ENCODE measurements around the gene AJM1.
"Not testable (repeated sequence)": the region's sequence is repeated elsewhere in the genome, so short reads cannot be mapped to it uniquely, and the experiment has no call there.

AJM1 gene

DNA sequence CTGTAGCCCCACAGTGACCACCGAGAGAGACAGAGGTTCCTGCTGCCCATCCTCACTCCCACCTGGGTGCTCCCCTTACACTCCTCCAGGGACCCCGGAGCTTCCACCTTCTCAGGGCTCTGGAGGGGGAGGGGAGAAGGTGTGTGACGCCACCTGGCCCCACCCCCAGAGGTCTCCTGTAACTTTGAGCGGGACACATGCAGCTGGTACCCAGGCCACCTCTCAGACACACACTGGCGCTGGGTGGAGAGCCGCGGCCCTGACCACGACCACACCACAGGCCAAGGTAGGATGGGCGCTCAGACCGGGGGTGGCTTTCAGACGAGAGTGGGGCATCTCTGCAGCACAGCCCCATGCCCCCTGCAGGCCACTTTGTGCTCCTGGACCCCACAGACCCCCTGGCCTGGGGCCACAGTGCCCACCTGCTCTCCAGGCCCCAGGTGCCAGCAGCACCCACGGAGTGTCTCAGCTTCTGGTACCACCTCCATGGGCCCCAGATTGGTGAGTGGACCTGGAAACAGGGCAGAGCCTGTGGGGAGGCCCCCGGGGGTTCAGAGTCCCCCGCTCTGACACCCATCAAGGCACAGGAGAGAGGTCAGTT, 14.4 kb downstream of the AJM1 start:
- DNase-seq: no peak

DNA sequence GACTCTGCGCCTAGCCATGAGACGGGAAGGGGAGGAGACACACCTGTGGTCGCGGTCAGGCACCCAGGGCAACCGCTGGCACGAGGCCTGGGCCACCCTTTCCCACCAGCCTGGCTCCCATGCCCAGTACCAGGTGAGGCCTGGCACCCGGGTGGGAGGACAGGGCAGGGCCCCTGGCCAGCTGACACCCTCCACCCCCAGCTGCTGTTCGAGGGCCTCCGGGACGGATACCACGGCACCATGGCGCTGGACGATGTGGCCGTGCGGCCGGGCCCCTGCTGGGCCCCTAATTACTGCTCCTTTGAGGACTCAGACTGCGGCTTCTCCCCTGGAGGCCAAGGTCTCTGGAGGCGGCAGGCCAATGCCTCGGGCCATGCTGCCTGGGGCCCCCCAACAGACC, 14.9 kb downstream of the AJM1 start:
- DNase-seq: no peak

DNA sequence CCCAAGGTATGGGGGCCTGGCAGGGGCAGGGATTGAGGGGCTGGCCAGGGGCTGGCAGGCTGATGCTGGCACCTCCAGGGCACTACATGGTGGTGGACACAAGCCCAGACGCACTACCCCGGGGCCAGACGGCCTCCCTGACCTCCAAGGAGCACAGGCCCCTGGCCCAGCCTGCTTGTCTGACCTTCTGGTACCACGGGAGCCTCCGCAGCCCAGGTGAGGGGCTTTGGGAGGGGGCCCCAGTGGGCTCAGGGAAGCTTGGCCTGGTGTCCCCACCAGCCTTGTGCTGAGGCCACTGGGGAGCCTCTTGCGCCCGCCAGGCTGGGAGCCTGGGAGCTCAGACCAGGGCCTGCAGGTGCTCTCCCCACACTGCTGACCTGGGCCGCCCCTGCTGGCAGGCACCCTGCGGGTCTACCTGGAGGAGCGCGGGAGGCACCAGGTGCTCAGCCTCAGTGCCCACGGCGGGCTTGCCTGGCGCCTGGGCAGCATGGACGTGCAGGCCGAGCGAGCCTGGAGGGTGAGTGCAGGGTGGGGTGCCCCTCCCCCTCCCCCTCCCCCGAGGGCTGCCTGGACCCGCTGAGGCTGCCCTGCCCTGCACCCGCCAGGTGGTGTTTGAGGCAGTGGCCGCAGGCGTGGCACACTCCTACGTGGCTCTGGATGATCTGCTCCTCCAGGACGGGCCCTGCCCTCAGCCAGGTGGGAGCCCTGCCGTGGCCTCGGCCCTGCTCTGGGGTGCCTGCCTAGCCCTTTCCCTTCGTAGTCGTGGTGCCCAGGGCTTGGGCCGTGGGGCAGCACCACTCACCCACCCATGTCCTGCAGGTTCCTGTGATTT, 15.5 kb downstream of the AJM1 start:
- DNase-seq: no peak

DNA sequence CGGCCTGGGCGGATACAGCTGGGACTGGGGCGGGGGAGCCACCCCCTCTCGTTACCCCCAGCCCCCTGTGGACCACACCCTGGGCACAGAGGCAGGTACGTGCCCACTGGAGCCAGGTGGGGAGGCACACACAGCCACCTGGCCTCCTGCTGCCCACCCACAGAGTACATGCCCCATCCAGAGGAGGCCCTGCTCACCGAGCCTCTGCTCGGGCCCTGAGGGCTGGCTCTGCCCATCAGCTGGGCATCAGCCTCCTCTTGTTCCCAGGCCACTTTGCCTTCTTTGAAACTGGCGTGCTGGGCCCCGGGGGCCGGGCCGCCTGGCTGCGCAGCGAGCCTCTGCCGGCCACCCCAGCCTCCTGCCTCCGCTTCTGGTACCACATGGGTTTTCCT, 16.2 kb downstream of the AJM1 start:
- no peak for DNase-seq

DNA sequence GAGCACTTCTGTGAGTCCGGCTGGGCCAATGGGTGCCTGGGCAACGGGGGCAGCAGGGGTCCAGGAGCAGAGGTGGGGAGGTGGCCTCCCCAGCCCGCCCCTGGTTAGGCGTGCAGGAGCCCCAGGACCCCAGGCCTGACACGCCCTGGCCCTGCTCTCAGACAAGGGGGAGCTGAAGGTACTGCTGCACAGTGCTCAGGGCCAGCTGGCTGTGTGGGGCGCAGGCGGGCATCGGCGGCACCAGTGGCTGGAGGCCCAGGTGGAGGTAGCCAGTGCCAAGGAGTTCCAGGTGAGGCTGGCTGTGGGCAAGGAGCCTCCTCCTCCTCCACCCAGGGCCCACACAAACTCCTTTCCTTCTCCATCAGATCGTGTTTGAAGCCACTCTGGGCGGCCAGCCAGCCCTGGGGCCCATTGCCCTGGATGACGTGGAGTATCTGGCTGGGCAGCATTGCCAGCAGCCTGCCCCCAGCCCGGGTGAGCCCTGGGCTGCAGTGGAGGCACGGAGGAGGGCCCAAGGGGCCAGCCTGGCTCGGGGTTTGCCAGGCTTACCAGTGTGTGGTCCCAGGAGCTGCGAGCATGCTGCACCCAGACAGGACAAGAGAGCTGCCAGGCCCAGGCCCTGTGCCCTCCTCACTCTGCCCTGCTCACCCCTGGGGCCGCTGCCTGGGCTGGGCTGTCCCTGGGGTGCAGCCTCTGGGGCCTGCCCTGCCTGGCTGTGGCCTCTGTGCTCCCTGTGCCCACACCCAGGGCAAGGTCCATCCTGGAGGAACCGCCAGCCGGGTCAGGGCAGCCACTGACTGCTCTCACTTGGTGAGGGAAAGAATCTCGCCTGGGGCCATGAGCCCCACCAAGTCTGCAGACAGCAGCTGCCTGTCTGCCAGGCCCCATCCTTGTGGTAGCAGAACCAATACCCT, 16.8 kb downstream of the AJM1 start:
- no peak for DNase-seq

DNA sequence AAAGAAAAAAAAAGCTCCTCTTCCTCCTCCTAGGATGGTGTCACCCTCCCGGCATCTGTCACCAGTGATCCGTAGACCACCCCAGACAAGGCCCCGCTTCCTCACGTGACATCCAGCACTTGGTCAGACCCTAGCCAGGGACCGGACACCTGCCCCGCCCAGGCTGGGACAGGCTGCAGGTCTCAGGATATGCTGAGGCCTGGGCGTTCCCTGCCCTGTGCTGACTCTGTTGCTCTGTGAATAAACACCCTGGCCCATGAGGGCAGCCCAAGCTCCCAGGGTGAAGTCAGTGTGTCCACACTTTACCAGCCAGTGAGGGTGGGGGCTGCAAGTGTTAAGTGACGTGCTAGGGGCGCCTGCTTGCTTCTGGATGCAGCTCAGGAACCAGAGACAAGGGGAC, 18.3 kb downstream of the AJM1 start:
- DNase-seq: no peak

DNA sequence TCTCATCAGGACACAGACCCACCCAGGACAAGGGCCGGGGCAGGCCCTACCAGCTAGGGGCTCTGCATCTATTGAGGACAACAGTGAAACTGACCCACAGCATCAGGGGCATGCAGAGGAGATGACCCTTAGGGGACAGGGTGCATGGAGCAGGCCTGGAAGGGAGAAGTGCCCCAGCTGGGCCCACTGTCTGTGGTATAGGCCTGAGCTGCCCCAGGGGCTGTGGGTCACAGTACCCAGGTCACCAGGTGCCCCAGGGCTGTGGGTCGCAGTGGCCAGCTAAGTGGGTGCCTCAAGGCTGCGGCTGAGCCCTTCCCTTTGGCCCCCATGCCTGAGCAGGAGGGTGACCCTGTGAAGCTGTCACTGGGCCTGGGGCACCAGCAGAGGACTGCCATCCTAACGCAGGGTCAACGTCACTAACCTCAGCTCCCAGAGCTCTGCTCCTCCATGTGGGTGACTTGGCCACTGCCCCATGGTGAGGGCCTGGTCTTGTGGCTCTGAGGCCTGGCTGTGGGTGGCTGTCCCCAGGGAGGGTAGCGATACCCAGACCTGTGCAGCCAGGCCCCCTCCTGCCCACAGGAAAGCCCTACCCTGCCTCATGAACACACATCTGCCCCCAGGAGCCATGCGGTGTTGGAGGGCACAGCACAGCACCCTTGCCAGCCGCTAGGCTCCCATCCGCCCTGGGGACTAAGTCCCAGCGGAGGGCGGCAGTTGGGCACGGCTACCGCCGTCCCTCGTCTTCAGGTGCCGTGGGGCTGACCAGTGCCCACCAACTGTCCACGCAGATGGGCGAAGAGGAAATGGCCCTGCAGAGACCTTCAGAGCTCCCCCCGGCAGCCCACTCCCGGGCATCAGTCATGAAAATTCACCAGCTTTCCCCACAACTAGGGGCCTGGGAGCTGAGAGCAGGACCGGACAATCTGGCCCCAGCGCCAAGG, 18.9 kb downstream of the AJM1 start:
- no peak for DNase-seq

DNA sequence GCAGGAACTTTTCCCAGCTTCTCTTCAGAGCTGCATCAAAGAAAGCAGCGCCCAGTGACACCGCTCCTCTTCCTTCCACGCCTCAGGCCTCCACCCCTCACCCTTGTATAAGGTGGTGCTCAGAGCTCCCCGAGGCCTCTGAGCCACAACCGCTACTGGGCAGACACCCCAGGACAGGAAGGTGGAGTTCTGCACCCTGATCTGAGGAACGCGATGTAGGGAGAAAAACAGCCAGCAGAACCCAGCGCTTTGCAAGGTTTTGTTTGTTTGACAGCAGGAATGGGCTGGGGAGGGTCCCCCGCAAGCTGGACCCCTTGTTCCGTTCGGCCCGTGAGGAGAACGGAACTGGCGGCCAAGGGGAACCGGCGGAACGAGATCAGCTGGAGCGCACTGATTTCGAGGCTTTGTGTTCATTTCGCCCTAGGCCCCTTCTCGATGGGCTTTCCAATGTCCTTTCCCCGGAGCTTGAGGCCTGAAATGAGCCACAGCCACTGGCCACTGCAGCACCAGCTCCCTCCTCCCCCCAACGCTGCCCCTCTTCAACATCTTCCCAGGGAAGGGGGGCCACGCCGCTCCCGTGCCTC, 19.7 kb downstream of the AJM1 start:
- no peak for DNase-seq

DNA sequence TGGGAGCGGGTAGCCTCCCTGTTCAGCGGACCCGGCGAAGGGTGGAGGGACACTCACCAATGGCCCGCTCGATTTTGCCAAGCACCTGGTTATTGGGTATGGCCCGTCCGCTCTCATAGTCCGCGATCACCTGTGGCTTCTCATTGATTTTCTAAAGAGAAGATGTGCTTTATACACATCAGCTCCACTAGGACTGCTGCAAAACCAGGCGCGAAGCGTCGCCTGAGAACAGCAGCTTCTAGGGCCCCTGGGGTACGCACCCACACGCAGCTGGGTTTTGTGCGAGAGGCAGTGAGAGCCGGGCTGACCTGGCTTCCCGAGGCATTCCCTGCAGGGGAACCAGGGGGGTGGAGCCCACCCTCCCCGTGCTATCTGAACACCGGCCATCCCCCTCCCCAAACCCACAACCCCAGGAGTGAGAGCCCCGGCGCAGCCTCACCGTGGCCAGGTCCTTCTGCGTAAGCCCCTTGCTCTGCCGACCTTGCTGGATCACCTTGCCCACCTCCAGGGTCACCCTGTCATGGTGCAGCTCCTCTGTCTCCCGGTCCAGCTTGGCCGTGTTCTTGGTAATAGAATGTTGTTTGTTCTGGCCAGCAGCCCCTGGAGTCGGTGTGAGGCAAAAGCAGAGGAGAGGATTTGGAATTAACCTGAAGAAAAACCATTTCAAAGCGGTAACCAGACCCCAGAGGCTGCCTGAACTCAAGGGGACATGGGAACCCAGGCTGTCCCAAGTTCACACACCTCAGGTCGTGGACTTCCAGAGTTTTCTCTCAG, 20.8 kb downstream of the AJM1 start:
- no peak for DNase-seq

DNA sequence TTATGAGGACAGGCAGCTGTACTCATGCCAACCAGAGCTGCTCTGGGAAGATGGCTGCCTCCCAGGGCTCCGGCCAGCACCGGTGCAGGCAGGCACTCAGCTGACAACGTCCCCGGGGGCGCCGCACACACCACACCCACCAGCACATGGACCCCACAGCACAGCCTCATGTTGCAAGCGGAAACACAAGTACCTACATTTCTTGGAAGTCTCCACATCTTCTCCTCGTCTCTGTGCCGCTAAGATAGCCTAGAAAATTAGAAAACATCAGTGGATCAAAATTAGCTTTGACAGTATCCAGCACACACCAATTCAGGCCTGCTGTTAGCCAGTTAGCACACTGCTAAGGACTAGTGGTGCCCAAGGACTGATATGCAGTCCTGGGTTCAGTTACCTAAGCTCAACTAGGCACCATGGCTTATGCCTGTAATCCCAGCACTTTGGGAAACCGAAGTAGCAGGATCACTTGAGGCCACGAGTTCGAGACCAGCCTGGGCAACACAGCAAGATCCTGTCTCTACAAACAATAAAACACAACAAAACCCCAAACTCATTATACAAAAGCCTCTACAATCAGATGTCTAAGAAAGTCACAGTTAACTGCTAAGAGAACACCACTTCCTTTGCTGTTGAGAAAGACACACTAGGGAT, 21.5 kb downstream of the AJM1 start:
- DNase-seq: no peak

DNA sequence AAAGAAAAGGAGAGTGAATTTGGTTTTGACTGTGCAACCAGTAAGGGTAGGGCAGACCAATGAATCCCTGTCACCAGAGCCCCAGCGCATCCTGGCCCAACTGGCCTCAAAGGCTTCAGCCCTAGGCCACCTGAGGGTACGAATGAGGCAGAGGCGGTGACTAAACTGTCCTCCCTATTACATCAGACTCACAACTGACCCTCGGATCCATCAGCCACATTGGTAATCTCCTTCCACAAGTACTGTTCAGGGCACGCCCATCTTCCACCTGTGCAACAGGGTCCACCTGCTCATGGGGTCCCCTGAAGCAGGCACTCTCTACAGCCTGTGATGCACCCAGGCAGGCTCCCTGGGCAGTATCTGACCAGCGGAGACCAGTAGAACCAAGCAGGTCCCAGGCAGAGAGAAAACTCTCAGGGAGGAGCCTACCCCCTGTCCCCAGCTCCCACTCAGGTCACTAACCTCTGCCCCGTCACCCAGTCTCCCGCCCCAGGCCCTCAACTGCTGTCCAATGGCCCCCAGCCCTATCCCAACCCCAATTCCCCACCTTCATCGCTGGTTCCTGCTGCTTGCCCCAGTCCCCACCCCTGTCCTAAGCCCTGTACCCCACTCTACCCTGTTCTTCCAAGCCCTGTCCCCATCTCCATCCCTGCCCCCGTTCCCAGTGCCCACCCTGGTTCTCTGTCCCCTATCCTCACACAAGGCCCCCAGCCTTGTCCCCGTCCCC, 22.9 kb downstream of the AJM1 start:
- no peak for DNase-seq

DNA sequence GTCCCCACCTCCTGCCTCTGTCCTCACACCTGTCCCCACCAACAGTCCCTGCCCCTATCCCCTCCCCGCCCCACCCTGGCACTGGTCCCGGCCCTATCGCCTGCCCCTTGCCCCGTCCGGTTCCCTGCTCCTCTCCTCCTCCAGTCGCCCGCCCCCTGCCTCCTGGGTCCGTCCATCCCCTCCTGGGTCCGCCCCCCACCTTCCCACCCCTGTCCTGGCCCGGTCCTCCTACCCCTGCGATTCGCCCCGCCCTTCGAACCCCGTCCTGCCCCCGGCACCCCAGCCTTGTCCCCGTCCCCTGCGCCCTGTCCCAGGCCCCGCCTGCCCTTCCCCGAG, 23.5 kb downstream of the AJM1 start:
- no peak for DNase-seq

DNA sequence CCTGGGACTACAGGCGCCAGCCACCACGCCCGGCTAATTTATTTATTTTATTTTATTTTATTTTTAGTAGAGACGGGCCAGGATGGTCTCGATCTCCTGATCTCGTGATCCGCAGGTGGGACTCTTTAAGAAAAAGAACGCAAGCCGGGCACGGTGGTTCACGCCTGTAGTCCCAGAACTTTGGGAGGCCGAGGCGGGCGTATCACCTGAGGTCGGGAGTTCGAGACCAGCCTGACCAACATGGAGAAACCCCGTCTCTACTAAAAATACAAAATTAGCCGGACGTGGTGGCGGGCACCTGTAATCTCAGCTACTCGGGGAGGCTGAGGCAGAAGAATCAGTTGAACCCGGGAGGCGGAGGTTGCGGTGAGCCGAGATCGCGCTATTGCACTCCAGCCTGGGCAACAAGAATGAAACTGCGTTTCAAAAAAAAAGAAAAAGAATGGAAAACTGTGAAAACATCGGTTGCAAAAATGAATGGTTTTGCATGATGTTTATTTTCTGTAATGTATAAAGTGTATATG, 24.7 kb downstream of the AJM1 start:
- not testable (repeated sequence) for DNase-seq

DNA sequence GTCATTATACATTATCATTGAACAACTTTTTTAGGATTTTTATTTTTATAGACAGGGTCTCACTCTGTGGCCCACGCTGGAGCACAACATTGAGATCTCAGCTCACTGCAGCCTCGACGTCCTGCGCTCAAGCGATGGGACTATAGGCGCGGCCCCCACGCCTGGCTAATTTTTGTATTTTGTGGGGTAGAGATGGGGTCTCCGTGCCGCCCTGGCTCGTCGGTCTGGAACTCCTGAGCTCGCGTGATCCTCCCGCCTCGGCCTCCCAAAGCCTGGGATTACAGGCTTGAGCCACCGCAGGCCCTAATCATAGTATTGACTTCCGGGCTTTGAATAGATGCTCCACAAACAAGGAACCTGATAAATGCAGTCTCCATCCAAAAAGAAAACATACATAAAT, 25.2 kb downstream of the AJM1 start:
- DNase-seq: no peak

DNA sequence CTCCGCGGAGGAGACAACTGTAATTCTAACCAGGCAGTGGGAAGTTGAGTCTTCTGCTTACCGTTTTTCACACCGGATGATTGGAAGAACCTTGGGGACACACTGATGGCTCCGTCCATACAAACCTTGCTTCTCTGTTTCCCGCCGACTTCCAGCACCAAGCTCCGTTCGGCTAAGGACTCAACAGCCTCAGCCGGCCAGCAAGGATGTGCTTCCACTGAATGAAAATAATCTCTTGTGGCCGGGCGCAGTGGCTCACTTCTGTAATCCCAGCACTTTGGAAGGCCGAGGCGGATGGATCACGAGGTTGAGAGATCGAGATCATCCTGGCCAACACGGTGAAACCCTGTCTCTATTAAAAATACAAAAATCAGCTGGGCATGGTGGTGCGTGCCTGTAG, 25.6 kb downstream of the AJM1 start:
- DNase-seq: no peak

DNA sequence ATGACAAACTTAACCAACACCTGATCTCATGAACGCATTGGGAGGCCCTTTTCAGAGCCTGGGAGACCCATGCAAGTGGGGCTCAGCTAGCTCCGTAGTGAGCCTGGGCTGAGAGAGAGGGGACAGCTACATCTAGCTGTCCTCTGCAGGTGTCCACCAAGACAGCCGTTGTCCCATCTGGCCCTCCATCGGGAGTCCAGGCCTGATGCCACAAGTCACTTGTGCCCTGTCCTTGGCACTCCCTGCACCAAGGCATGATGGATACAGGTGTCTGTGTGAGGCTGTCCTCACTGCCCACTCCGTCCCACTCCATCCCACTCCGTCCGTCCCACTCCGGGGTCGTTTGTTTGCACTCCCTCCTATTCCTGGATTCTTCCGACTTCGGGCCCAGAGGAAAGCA, 26.4 kb downstream of the AJM1 start:
- DNase-seq: no peak

DNA sequence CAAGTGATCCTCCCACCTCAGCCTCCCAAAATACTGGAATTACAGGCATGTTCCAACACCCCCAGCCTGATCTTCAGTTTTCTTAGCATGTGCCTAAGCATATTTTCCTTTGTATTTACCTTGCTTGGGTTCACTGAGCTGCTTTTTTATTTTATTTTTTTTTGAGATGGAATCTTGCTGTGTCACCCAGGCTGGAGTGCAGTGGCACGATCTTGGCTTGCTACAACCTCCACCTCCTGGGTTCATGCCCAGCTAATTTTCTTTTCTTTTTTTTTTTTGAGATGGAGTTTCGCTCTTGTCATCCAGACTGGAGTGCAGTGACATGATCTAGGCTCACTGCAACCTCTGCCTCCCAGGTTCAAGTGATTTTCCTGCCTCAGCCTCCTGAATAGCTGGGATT, 27.3 kb downstream of the AJM1 start:
- DNase-seq: not testable (repeated sequence)

DNA sequence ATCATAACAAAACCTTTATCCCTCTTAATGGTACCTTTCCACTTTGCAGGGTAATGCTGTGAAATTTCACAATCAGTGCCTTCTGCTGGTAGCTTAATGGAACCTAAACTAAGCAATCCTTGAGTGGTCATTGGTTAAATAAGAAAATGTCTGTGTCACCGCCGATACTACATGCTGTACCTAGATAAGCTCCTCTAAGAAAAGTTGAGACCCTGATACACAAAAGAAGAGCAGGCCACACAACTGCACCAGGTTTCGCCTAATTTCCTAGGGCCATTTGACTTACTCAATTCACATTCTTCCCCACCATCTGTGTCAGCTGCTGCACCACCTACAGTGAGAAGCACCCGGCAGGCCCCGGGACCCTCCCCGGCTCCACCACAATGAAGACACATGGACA, 32.9 kb downstream of the AJM1 start:
- DNase-seq: no peak

DNA sequence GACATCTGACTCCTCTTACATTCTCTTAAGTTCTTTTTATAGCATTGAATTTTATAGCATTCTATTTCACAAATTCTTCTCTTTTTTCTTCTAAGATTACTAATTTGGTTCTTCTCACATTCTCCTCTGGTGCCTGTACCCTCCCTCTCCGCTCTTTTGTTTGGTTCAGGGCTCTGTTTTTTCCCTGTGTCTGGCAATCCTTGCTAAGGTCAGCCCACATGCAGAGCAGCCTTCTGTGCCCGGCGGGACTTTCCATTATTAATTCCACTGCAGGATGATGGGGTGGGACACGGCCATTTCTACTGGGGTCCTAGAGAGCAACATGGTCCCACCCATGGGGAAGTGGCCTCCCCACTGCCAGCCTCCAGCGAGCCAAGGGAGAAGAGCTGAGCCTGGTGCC, 34.2 kb downstream of the AJM1 start:
- DNase-seq: no peak

DNA sequence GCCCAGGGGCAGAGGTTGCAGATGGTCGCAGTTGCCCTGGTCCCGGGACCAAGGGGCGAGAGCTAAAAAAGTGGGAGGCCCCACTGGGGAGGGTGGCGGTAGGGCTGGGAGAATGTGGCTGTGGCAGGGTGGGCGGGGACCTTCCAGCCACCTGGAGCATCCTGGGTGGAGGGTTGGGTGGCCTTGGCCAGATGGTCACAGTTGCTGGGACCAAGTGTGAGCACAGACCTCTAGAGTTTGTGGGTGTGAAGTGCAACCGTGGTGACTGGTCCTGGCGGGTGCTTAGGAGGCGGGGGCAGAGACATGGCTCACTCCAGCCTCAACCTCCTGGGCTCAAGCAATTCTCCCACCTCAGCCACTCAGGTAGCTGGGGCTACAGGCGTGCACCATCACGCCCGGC, 38.4 kb downstream of the AJM1 start:
- DNase-seq: no peak

All from CD4-positive, alpha-beta T cell treated with Interleukin-4 for 1 hour (primary cell).